CD14-positive monocyte (primary cell): Measurements from ENCODE around the gene MCC. TPM values are rescaled to one million over a fixed set of nuclear protein-coding genes. Genes with fewer than 3 reads are reported as not detected.

ENCODE experiments used
- DNase-seq, 3 donors: peaks; one replicate each; pipeline ENCODE4 v3.0.0-alpha.2; 2011 to 2022
- H2AFZ ChIP-seq: 2 replicates; pipeline ENCODE4 v1.6.0; 2012; ENCODE audit warnings: mild to moderate bottlenecking, low read depth, low read length, inconsistent platforms; ENCODE audit not compliant: insufficient read depth, poor library complexity, severe bottlenecking
- H3K27ac ChIP-seq, 2 donors: 1 replicate in 1 of 2; 2 replicates in 1 of 2; pipeline ENCODE4 v1.5.1; 2012 to 2013; ENCODE audit warnings: low read length in 2 of 2, control low read depth in 1 of 2, inconsistent platforms in 1 of 2, low read depth in 1 of 2, mild to moderate bottlenecking in 1 of 2
- H3K27me3 ChIP-seq, 2 donors: one replicate each; pipeline versions ENCODE4 v1.6.0 to v1.6.1; 2011 to 2013; ENCODE audit warnings: low read length in 2 of 2; ENCODE audit not compliant: control insufficient read depth in 2 of 2, insufficient read depth in 2 of 2
- H3K36me3 ChIP-seq, 2 donors: replicated peaks in 1 of 2; 1 replicate in 1 of 2; 2 replicates in 1 of 2; pipeline versions ENCODE4 v1.5.1 to v1.6.1; 2012 to 2013; ENCODE audit warnings: low read length in 2 of 2, control low read depth in 1 of 2, inconsistent platforms in 1 of 2, mild to moderate bottlenecking in 1 of 2; ENCODE audit not compliant: insufficient read depth in 2 of 2, control insufficient read depth in 1 of 2
- H3K4me1 ChIP-seq, 2 donors: 1 replicate in 1 of 2; 2 replicates in 1 of 2; pipeline versions ENCODE4 v1.5.1 to v1.6.1; 2012 to 2013; ENCODE audit warnings: low read length in 2 of 2, control low read depth in 1 of 2, inconsistent platforms in 1 of 2, mild to moderate bottlenecking in 1 of 2, moderate library complexity in 1 of 2; ENCODE audit not compliant: insufficient read depth in 2 of 2, control insufficient read depth in 1 of 2
- H3K4me2 ChIP-seq: replicated peaks from 2 replicates; pipeline ENCODE3; 2012; ENCODE audit warnings: low read length, moderate library complexity, mild to moderate bottlenecking; ENCODE audit not compliant: poor library complexity, severe bottlenecking; ENCODE audit errors: extremely low read depth
- H3K4me3 ChIP-seq, 3 experiments: fragments of 200-600 bp in 1 of 3; sonication (generic) in 1 of 3; replicated peaks in 1 of 3; 1 replicate in 2 of 3; 2 replicates in 1 of 3; pipeline ENCODE4 v1.5.1; 2011 to 2013; ENCODE audit warnings: low read length in 3 of 3, mild to moderate bottlenecking in 3 of 3, control low read depth in 2 of 3, low read depth in 2 of 3, inconsistent platforms in 1 of 3, moderate library complexity in 1 of 3
- H3K79me2 ChIP-seq: 2 replicates; pipeline ENCODE4 v1.6.0; 2012; ENCODE audit warnings: mild to moderate bottlenecking, control low read depth, inconsistent platforms, low read length, moderate library complexity; ENCODE audit not compliant: insufficient read depth
- H3K9ac ChIP-seq: 2 replicates; pipeline ENCODE4 v1.6.0; 2017; ENCODE audit warnings: low read length, mild to moderate bottlenecking; ENCODE audit not compliant: insufficient read depth, poor library complexity, severe bottlenecking
- H3K9me3 ChIP-seq, 2 donors: replicated peaks in 1 of 2; 1 replicate in 1 of 2; 2 replicates in 1 of 2; pipeline versions ENCODE4 v1.5.1 to v1.6.1; 2012 to 2013; ENCODE audit warnings: low read length in 2 of 2, control low read depth in 1 of 2; ENCODE audit not compliant: control insufficient read depth in 1 of 2, insufficient read depth in 1 of 2
- H4K20me1 ChIP-seq: 2 replicates; pipeline ENCODE4 v1.6.0; 2012; ENCODE audit warnings: mild to moderate bottlenecking, low read length, control low read depth, moderate library complexity; ENCODE audit not compliant: insufficient read depth
- H3K27ac Mint-ChIP-seq, 7 donors: one replicate each; pipeline ENCODE4 v1.8.0; 2020; ENCODE audit warnings: mild to moderate bottlenecking in 7 of 7, mixed read lengths in 7 of 7, moderate library complexity in 6 of 7, inconsistent platforms in 2 of 7
- H3K27me3 Mint-ChIP-seq, 3 donors: one replicate each; pipeline ENCODE4 v1.8.0; 2021 to 2022; ENCODE audit warnings: low read depth in 3 of 3, mild to moderate bottlenecking in 3 of 3, mixed read lengths in 3 of 3, moderate library complexity in 3 of 3, inconsistent platforms in 1 of 3
- H3K36me3 Mint-ChIP-seq, 2 donors: one replicate each; pipeline ENCODE4 v1.8.0; 2020; ENCODE audit warnings: mixed read lengths in 2 of 2, inconsistent platforms in 1 of 2, mild to moderate bottlenecking in 1 of 2
- H3K4me1 Mint-ChIP-seq: one replicate; pipeline ENCODE4 v1.8.0; 2020; ENCODE audit warnings: mild to moderate bottlenecking, mixed read lengths
- H3K4me3 Mint-ChIP-seq, 2 donors: one replicate each; pipeline ENCODE4 v1.8.0; 2020; ENCODE audit warnings: mild to moderate bottlenecking in 2 of 2, mixed read lengths in 2 of 2, moderate library complexity in 1 of 2
- H3K9me3 Mint-ChIP-seq, 7 donors: one replicate each; pipeline ENCODE4 v1.8.0; 2020 to 2022; ENCODE audit warnings: mixed read lengths in 7 of 7, mild to moderate bottlenecking in 6 of 7, moderate library complexity in 6 of 7, inconsistent platforms in 2 of 7
- WGBS: methylation state at CpG from one replicate; pipeline ENCODE4 v1.1.5; 2013; ENCODE audit warnings: missing lambda C conversion rate; ENCODE audit not compliant: insufficient coverage; 5-methylcytosine and 5-hydroxymethylcytosine counted together
- intact Hi-C, 2 donors: fragments of 100-400 bp; cut with micrococcal nuclease; formaldehyde crosslinking; loops; one replicate each; pipeline versions ENCODE4 v1.15.0 to v1.15.1; 2023
- polyA plus RNA-seq, 3 donors: library from polyadenylated mRNA; depleted of rRNA in 1 of 3; unstranded in 2 of 3; stranded (reverse) in 1 of 3; fragments of 300-500 nt in 2 of 3; fragments of >200 nt in 1 of 3; fragmentation: Illumina TruSeq in 2 of 3; gene quantifications; 1 replicate in 2 of 3; 2 replicates in 1 of 3; pipeline ENCODE4 v1.2.3, GENCODE V29; 2012 to 2021
- TF ChIP-seq, protein P1 (sequence below): fragments of 200-600 bp; IDR thresholded peaks from one replicate; pipeline ENCODE4 v1.8.0; 2022; ENCODE audit warnings: antibody characterized with exemption, mild to moderate bottlenecking

MCC gene
- polyA plus RNA-seq, 3 donors, result 0.09 TPM; not detected in 2

DNA sequence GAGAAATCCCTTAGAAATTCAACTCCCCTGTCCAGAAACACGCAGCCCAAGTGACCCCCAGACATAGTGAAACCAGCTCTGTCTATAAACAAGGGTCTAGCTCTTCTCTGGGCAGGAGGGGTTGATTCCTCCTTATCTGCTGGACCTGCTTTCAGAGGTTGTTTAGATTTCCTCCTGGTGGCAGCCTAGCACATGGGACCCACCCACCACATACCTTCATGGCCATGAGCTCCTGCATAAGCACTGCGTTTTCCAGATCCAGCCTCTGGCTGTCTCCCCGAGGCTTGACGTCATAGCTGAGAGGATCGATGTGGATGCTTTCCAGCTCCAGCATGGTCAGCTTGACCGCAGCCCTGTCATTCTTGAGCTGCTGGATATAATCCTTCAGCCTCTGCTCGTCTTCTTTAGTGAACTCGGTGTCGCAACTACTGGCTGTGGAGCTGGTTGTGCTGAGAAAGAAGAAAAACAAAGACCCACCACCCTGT is 434.7 kb downstream of the MCC start:
- Mint-ChIP-seq H3K4me3 (no peak overlapping the region), H3K36me3 (no peaks in the 10 kb centered on the region), H3K9me3 (no peaks in the 10 kb centered on the region), H3K27me3 (peaks cover 2 to 7% (median 3%) of the 10 kb centered on the region in 3 donors), H3K4me1 (peaks cover 29% of the 10 kb centered on the region), H3K27ac (no peak overlapping the region)
- no peak overlapping the region for H2AFZ ChIP-seq
- H3K4me1 ChIP-seq, result peaks cover 20 to 23% of the 10 kb centered on the region in 2 donors
- H4K20me1 ChIP-seq, result no peaks in the 10 kb centered on the region
- no peaks in the 10 kb centered on the region for H3K36me3 ChIP-seq
- H3K27me3 ChIP-seq, result no peaks in the 10 kb centered on the region
- 95% methylated on average over 5 of the region's 9 CpGs for WGBS
- TF ChIP-seq, protein P1, sequence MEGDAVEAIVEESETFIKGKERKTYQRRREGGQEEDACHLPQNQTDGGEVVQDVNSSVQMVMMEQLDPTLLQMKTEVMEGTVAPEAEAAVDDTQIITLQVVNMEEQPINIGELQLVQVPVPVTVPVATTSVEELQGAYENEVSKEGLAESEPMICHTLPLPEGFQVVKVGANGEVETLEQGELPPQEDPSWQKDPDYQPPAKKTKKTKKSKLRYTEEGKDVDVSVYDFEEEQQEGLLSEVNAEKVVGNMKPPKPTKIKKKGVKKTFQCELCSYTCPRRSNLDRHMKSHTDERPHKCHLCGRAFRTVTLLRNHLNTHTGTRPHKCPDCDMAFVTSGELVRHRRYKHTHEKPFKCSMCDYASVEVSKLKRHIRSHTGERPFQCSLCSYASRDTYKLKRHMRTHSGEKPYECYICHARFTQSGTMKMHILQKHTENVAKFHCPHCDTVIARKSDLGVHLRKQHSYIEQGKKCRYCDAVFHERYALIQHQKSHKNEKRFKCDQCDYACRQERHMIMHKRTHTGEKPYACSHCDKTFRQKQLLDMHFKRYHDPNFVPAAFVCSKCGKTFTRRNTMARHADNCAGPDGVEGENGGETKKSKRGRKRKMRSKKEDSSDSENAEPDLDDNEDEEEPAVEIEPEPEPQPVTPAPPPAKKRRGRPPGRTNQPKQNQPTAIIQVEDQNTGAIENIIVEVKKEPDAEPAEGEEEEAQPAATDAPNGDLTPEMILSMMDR, result no peak
- no peak overlapping the region for H3K4me2 ChIP-seq
- no peak overlapping the region for H3K27ac ChIP-seq
- intact Hi-C loops, result no loop called here
- no peak overlapping the region for H3K4me3 ChIP-seq
- no peak for DNase-seq
- H3K9ac ChIP-seq, result no peak overlapping the region
- no peaks in the 10 kb centered on the region for H3K79me2 ChIP-seq
- no peaks in the 10 kb centered on the region for H3K9me3 ChIP-seq

DNA sequence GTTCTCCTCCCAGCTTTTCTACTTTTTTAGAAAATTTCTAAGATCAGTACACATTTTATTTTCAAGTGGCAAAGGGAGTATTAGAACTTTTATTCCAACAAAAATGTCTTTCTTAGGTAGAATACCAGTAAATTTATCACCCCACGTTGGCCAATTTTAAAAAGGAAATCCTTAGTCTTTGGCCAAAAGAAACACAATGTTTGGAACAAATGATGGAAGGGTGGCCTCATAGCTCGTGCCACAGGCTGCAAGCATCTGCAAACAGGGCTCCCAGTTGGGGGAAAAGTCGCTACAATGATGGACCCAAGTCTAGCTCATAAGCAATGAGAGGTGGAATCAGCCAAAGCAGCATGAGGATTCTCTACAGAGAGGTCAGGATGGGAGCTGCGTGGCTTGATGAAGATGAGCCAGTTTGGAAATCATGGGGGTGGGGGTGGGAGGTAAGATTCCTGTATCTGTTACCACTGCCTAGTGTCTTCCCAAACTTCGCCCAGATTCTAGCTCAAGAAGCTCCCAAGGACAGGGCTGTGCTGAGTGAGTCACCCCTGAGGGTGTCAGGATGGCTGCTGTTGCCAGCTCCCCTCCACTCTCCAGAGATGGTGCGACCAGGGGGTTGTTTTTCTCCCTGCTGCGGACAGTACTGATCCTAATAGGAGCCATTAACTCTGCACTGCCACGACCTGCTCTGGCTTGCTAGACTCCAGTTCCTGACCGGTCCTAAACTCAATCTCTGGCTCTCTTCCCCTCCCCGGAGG is 436.0 kb downstream of the MCC start:
- no peak for DNase-seq
- Histone ChIP-seq H4K20me1 (no peaks in the 10 kb centered on the region), H3K4me2 (no peak overlapping the region), H3K36me3 (no peaks in the 10 kb centered on the region), H3K27ac (no peak overlapping the region), H3K9ac (no peak overlapping the region), H3K4me1 (peaks cover 30 to 36% of the 10 kb centered on the region in 2 donors), H3K9me3 (no peaks in the 10 kb centered on the region), H3K79me2 (no peaks in the 10 kb centered on the region), H3K4me3 (no peak overlapping the region), H2AFZ (no peak overlapping the region), H3K27me3 (no peaks in the 10 kb centered on the region)
- WGBS, result 93% methylated on average over 8 of the region's 10 CpGs
- Mint-ChIP-seq H3K27ac (peak overlapping the region in 1 of 7 donors; percentile 11), H3K36me3 (no peaks in the 10 kb centered on the region), H3K9me3 (no peaks in the 10 kb centered on the region), H3K4me3 (no peak overlapping the region), H3K27me3 (peaks cover 2 to 6% (median 3%) of the 10 kb centered on the region in 3 donors), H3K4me1 (peaks cover 41% of the 10 kb centered on the region)
- TF ChIP-seq, protein P1, result no peak
- intact Hi-C loops, result no loop called here
